Skeletal muscle tissue (tissue), 4 donors: Measurements from ENCODE around the gene IL7R. TPM values are rescaled to one million over a fixed set of nuclear protein-coding genes. Genes with fewer than 3 reads are reported as not detected.

Experiments
- H3K27ac ChIP-seq: one replicate; pipeline ENCODE4 v1.7.0; 2013; ENCODE audit warnings: mild to moderate bottlenecking, low read depth, low read length, inconsistent platforms
- H3K27me3 ChIP-seq, 3 donors: one replicate each; pipeline ENCODE4 v1.7.0; 2013; ENCODE audit warnings: low read length in 3 of 3; ENCODE audit not compliant: control insufficient read depth in 3 of 3, insufficient read depth in 3 of 3
- H3K36me3 ChIP-seq, 3 donors: one replicate each; pipeline ENCODE4 v1.7.0; 2013; ENCODE audit warnings: low read length in 3 of 3; ENCODE audit not compliant: control insufficient read depth in 3 of 3, insufficient read depth in 3 of 3
- H3K4me1 ChIP-seq, 3 donors: one replicate each; pipeline ENCODE4 v1.7.0; 2013; ENCODE audit warnings: low read length in 3 of 3, mild to moderate bottlenecking in 3 of 3; ENCODE audit not compliant: control insufficient read depth in 3 of 3, insufficient read depth in 3 of 3
- H3K4me3 ChIP-seq, 3 donors: one replicate each; pipeline ENCODE4 v1.7.0; 2013; ENCODE audit warnings: low read length in 3 of 3
- H3K9ac ChIP-seq, 3 donors: one replicate each; pipeline ENCODE4 v1.7.0; 2013; ENCODE audit warnings: low read length in 3 of 3, mild to moderate bottlenecking in 3 of 3, moderate library complexity in 2 of 3, low read depth in 1 of 3
- H3K9me3 ChIP-seq, 3 donors: one replicate each; pipeline ENCODE4 v1.7.0; 2013; ENCODE audit warnings: low read length in 3 of 3; ENCODE audit not compliant: control insufficient read depth in 3 of 3
- total RNA-seq: library from RNA; depleted of rRNA; stranded (reverse); fragments of >200 nt; gene quantifications from one replicate; pipeline ENCODE4 v1.2.3, GENCODE V29; 2014
- donor health status: Osteomylitis.

Gene IL7R
- total RNA-seq, 1 donor from 2014 or later, result 0.52 TPM

GRCh38 chr5:35869685-35870277 lies 13.1 kb downstream of the IL7R start:
- Histone ChIP-seq H3K27ac (no peak overlapping the region), H3K9ac (no peak overlapping the region), H3K4me1 (no peaks in the 10 kb centered on the region), H3K36me3 (no peaks in the 10 kb centered on the region), H3K27me3 (no peaks in the 10 kb centered on the region), H3K9me3 (no peaks in the 10 kb centered on the region), H3K4me3 (no peak overlapping the region)

- no peaks in the 10 kb centered on the region for H3K4me1 ChIP-seq
- H3K27me3 ChIP-seq, result no peaks in the 10 kb centered on the region
- no peak overlapping the region for H3K27ac ChIP-seq
- no peaks in the 10 kb centered on the region for H3K36me3 ChIP-seq
- H3K9me3 ChIP-seq, result no peaks in the 10 kb centered on the region
- no peak overlapping the region for H3K9ac ChIP-seq
- H3K4me3 ChIP-seq, result no peak overlapping the region
These were observed 13.9 kb downstream of the IL7R start for GRCh38 chr5:35870605-35871004.

GRCh38 chr5:35876454-35876853 lies 19.8 kb downstream of the IL7R start:
- Histone ChIP-seq H3K27me3 (no peaks in the 10 kb centered on the region), H3K9me3 (no peaks in the 10 kb centered on the region), H3K4me1 (no peaks in the 10 kb centered on the region), H3K9ac (no peak overlapping the region), H3K36me3 (no peaks in the 10 kb centered on the region), H3K27ac (no peak overlapping the region), H3K4me3 (no peak overlapping the region)

- Histone ChIP-seq H3K27me3 (no peaks in the 10 kb centered on the region), H3K9ac (no peak overlapping the region), H3K4me3 (no peak overlapping the region), H3K36me3 (no peaks in the 10 kb centered on the region), H3K27ac (no peak overlapping the region), H3K9me3 (no peaks in the 10 kb centered on the region), H3K4me1 (no peaks in the 10 kb centered on the region)
These were observed 20.2 kb downstream of the IL7R start for GRCh38 chr5:35876922-35877321.

GRCh38 chr5:35877655-35878054 lies 21.0 kb downstream of the IL7R start:
- no peaks in the 10 kb centered on the region for H3K36me3 ChIP-seq
- no peak overlapping the region for H3K9ac ChIP-seq
- H3K27me3 ChIP-seq, result no peaks in the 10 kb centered on the region
- no peaks in the 10 kb centered on the region for H3K9me3 ChIP-seq
- H3K27ac ChIP-seq, result no peak overlapping the region
- no peaks in the 10 kb centered on the region for H3K4me1 ChIP-seq
- H3K4me3 ChIP-seq, result no peak overlapping the region

GRCh38 chr5:35878079-35878478 lies 21.4 kb downstream of the IL7R start:
- Histone ChIP-seq H3K4me1 (no peaks in the 10 kb centered on the region), H3K27me3 (no peaks in the 10 kb centered on the region), H3K9ac (no peak overlapping the region), H3K4me3 (no peak overlapping the region), H3K36me3 (no peaks in the 10 kb centered on the region), H3K9me3 (no peaks in the 10 kb centered on the region), H3K27ac (no peak overlapping the region)

- Histone ChIP-seq H3K27ac (no peak overlapping the region), H3K36me3 (no peaks in the 10 kb centered on the region), H3K4me3 (no peak overlapping the region), H3K27me3 (no peaks in the 10 kb centered on the region), H3K9me3 (no peaks in the 10 kb centered on the region), H3K9ac (no peak overlapping the region), H3K4me1 (no peaks in the 10 kb centered on the region)
These were observed 22.4 kb downstream of the IL7R start for GRCh38 chr5:35879096-35879495.

GRCh38 chr5:35879649-35880048 lies 23.0 kb downstream of the IL7R start:
- Histone ChIP-seq H3K27me3 (no peaks in the 10 kb centered on the region), H3K4me3 (no peak overlapping the region), H3K36me3 (no peaks in the 10 kb centered on the region), H3K27ac (no peak overlapping the region), H3K4me1 (no peaks in the 10 kb centered on the region), H3K9me3 (no peaks in the 10 kb centered on the region), H3K9ac (no peak overlapping the region)

GRCh38 chr5:35880156-35880555 lies 23.5 kb downstream of the IL7R start:
- H3K27ac ChIP-seq, result no peak overlapping the region
- H3K36me3 ChIP-seq, result no peaks in the 10 kb centered on the region
- H3K9ac ChIP-seq, result no peak overlapping the region
- H3K27me3 ChIP-seq, result no peaks in the 10 kb centered on the region
- H3K4me1 ChIP-seq, result no peaks in the 10 kb centered on the region
- no peak overlapping the region for H3K4me3 ChIP-seq
- H3K9me3 ChIP-seq, result no peaks in the 10 kb centered on the region

GRCh38 chr5:35881758-35882157 lies 25.1 kb downstream of the IL7R start:
- H3K36me3 ChIP-seq, result no peaks in the 10 kb centered on the region
- no peak overlapping the region for H3K27ac ChIP-seq
- H3K9ac ChIP-seq, result no peak overlapping the region
- no peaks in the 10 kb centered on the region for H3K9me3 ChIP-seq
- H3K4me1 ChIP-seq, result no peaks in the 10 kb centered on the region
- no peaks in the 10 kb centered on the region for H3K27me3 ChIP-seq
- no peak overlapping the region for H3K4me3 ChIP-seq
